ES-I3 (cell line): ENCODE data around the gene EPN1.
"Not testable (repeated sequence)": the region's sequence is repeated elsewhere in the genome, so short reads cannot be mapped to it uniquely, and the experiment has no call there.

ENCODE experiments used
- H3K36me3 ChIP-seq: 2 replicates; pipeline ENCODE4 v1.6.1; 2013; ENCODE audit warnings: mild to moderate bottlenecking, low read length, control low read depth, moderate library complexity; ENCODE audit not compliant: insufficient read depth
- H3K4me1 ChIP-seq: 2 replicates; pipeline ENCODE4 v1.6.1; 2013; ENCODE audit warnings: mild to moderate bottlenecking, control low read depth, low read length; ENCODE audit not compliant: insufficient read depth
- H3K9ac ChIP-seq: 2 replicates; pipeline ENCODE4 v1.6.1; 2013; ENCODE audit warnings: low read depth, mild to moderate bottlenecking, low read length, moderate library complexity
- H3K9me3 ChIP-seq: 2 replicates; pipeline ENCODE4 v1.6.1; 2013; ENCODE audit warnings: mild to moderate bottlenecking, low read length, moderate library complexity; ENCODE audit not compliant: control insufficient read depth, insufficient read depth

The EPN1 gene

GRCh38 chr19:55712804-55713631 lies 38.0 kb downstream of the EPN1 start:
- H3K36me3 ChIP-seq: no peaks in the 10 kb centered on the region
- no peak overlapping the region for H3K9ac ChIP-seq
- H3K4me1 ChIP-seq: no peaks in the 10 kb centered on the region
- H3K9me3 ChIP-seq: no peaks in the 10 kb centered on the region; the same call in 1 of the 2 replicates

GRCh38 chr19:55716531-55716930 lies 41.5 kb downstream of the EPN1 start:
- H3K9me3 ChIP-seq: no peaks in the 10 kb centered on the region; the same call in 1 of the 2 replicates

GRCh38 chr19:55717251-55717650 lies 42.2 kb downstream of the EPN1 start:
- no peak overlapping the region for H3K9ac ChIP-seq
- no peaks in the 10 kb centered on the region for H3K36me3 ChIP-seq
- H3K9me3 ChIP-seq: peaks cover 2% of the 10 kb centered on the region; the same call in 1 of the 2 replicates
- no peaks in the 10 kb centered on the region for H3K4me1 ChIP-seq

More at GRCh38 chr19:55716531-55716930, 41.5 kb downstream of the EPN1 start:
- Histone ChIP-seq H3K9ac (no peak overlapping the region), H3K36me3 (no peaks in the 10 kb centered on the region), H3K4me1 (no peaks in the 10 kb centered on the region)

- H3K4me1 ChIP-seq, H3K9me3 ChIP-seq, H3K36me3 ChIP-seq, H3K9ac ChIP-seq: not testable (repeated sequence)
These were observed 43.1 kb downstream of the EPN1 start for GRCh38 chr19:55717879-55718711.

- Histone ChIP-seq H3K4me1 (peaks cover 15% of the 10 kb centered on the region), H3K36me3 (no peaks in the 10 kb centered on the region), H3K9ac (no peak overlapping the region), H3K9me3 (peaks cover 2% of the 10 kb centered on the region; the same call in 1 of the 2 replicates)
These were observed 45.3 kb downstream of the EPN1 start for GRCh38 chr19:55720214-55720746.

GRCh38 chr19:55720801-55721200 lies 45.8 kb downstream of the EPN1 start:
- H3K36me3 ChIP-seq: no peaks in the 10 kb centered on the region
- peaks cover 2% of the 10 kb centered on the region; the same call in 1 of the 2 replicates for H3K9me3 ChIP-seq
- H3K4me1 ChIP-seq: peaks cover 16% of the 10 kb centered on the region
- no peak overlapping the region for H3K9ac ChIP-seq

- Histone ChIP-seq H3K9ac (peak overlapping the region; percentile 5; the same call in 1 of the 2 replicates), H3K4me1 (peaks cover 16% of the 10 kb centered on the region), H3K9me3 (peaks cover 2% of the 10 kb centered on the region; the same call in 1 of the 2 replicates), H3K36me3 (no peaks in the 10 kb centered on the region)
These were observed 48.5 kb downstream of the EPN1 start for GRCh38 chr19:55723491-55723890.

GRCh38 chr19:55730378-55730777 lies 55.4 kb downstream of the EPN1 start:
- not testable (repeated sequence) for H3K36me3 ChIP-seq, H3K9me3 ChIP-seq, H3K4me1 ChIP-seq, H3K9ac ChIP-seq

- no peak within 1 kb of the TSS for H3K9ac ChIP-seq
- H3K4me1 ChIP-seq: no peaks in the 10 kb centered on the region
- H3K36me3 ChIP-seq: no peaks in the 10 kb centered on the region
- no peaks in the 10 kb centered on the region for H3K9me3 ChIP-seq
These were observed 63.3 kb downstream of the EPN1 start, which contains the start of gene NLRP9 for GRCh38 chr19:55738302-55738701. NLRP9 (minus strand) TSS chr19:55738402; CDS start chr19:55738374, 28 bp downstream.

- H3K36me3 ChIP-seq: no peaks in the 10 kb centered on the region
- H3K4me1 ChIP-seq: no peaks in the 10 kb centered on the region
- H3K9ac ChIP-seq: no peak overlapping the region
- H3K9me3 ChIP-seq: no peaks in the 10 kb centered on the region
These were observed 75.7 kb downstream of the EPN1 start for GRCh38 chr19:55750715-55751114.

- no peak overlapping the region for H3K9ac ChIP-seq
- H3K36me3 ChIP-seq: no peaks in the 10 kb centered on the region
- H3K9me3 ChIP-seq: no peaks in the 10 kb centered on the region
- no peaks in the 10 kb centered on the region for H3K4me1 ChIP-seq
These were observed 78.4 kb downstream of the EPN1 start for GRCh38 chr19:55753401-55753800.

GRCh38 chr19:55756808-55757207 lies 81.8 kb downstream of the EPN1 start:
- H3K9me3 ChIP-seq, H3K36me3 ChIP-seq, H3K4me1 ChIP-seq, H3K9ac ChIP-seq: not testable (repeated sequence)

GRCh38 chr19:55758797-55759196 lies 83.8 kb downstream of the EPN1 start, which contains the start of gene RFPL4A:
RFPL4A (plus strand) TSS chr19:55759097; CDS start chr19:55761801, 2,704 bp downstream.
- H3K4me1 ChIP-seq, H3K9ac ChIP-seq, H3K9me3 ChIP-seq, H3K36me3 ChIP-seq: not testable (repeated sequence)
